ENCODE data around the gene SPAG9.

Gene SPAG9

DNA sequence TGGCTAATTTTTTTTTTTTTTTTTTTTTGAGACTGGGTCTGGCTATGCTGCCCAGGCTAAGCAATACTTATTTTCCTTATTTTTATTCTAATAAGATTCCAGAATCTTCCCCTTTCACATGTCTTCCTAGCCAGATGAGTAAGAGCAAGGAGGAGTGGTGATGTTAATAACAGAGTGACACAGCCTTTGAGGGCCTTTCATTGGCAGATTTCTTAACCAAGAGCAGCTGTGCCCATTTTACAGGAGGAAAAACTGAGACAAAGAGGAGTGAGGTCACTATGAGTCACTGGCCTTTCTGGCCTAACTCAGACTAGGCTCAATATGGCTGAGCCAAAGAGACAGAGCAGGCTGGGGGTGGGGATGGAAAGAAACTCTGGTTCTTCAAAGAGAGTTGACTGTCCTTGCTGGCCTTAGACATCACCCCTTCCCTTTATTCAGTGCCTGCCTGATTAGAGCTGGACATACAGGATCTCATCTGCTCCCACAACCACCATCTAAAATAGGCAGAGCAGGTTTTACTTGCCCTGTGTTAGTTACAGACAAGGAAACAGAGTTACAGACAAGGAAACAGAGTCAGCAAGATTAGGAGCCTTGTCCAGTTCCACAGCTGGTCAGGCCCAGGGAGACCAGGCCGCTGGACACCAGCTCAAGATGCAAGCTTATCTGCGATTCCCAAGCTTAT, 204.5 kb downstream of the SPAG9 start:
- no peak for DNase-seq

DNA sequence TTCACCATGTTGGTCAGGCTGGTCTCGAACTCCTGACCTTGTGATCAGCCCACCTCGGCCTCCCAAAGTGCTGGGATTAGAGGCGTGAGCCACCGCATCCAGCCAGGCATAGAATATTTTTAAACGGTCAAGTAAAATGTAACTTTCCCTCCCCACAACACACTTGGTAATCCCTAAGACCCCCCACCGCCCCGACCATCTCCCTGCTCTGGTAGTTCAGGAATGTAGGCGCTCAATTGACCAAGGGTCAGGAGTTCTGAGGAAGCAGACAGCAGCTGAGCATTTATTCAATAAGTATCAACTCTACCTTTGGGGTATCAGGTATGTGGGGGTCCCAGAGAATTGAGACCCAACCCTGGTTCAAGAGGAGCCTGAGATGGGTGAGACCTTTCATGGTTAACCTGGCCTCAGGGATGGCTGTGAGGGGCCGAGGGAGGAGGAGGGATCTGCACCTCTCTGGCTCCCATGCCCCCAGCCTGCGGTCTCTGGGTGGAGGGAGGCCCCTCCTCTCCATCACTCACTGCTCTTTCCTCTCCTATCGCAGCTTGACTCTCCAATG, 206.1 kb downstream of the SPAG9 start:
- DNase-seq, result no peak

DNA sequence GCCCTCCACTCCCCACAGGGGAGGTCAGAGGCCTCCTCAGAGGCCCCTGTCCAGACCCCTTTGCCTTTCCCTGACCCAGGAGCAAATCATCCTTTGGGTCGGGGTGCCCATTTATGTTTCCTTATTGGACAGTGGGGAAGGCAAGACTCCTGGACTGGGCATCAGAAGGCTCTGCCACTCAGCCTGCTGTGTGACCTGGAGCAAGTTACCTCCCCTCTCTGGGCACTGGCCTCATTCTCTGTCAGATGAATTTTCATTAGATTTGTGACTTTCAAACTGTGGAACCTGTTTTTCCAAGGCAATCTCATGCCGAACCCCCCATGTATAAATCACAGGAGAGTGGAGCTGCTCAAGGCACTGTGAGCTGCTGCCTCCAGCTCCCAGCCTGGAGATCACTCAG, 207.5 kb downstream of the SPAG9 start:
- DNase-seq, result no peak
